GM23338 (cell line): ENCODE results near the gene SUPT3H. TPM values are rescaled to one million over a fixed set of nuclear protein-coding genes. Genes with fewer than 3 reads are reported as not detected.

Experiments
- ATAC-seq: fragments of 200-7000 bp; cut with Tn5 transposase; 3 replicates; pipeline ENCODE4 v1.9.1; 2020
- DNase-seq: peaks from one replicate; pipeline ENCODE4 v3.0.0-alpha.2; 2015; ENCODE audit warnings: low spot score
- H2AFZ ChIP-seq: fragments of 200-600 bp; sonication (generic); 2 replicates; pipeline ENCODE4 v1.8.0; 2016; ENCODE audit warnings: antibody characterized with exemption, mild to moderate bottlenecking, moderate library complexity
- H3F3A ChIP-seq: fragments of 200-600 bp; sonication (generic); replicated peaks from 2 replicates; pipeline ENCODE4 v1.8.0; 2017; ENCODE audit warnings: antibody characterized with exemption, mixed run types, low read depth
- H3K27ac ChIP-seq: fragments of 200-600 bp; sonication (generic); 2 replicates; pipeline ENCODE4 v1.6.1; 2016; ENCODE audit warnings: low read depth
- H3K27me3 ChIP-seq: fragments of 200-600 bp; sonication (generic); 2 replicates; pipeline ENCODE4 v1.8.0; 2016; ENCODE audit warnings: mild to moderate bottlenecking, mixed run types, moderate library complexity; ENCODE audit not compliant: insufficient read depth
- H3K36me3 ChIP-seq: fragments of 200-600 bp; sonication (generic); 2 replicates; pipeline ENCODE4 v1.8.0; 2016; ENCODE audit warnings: mild to moderate bottlenecking; ENCODE audit not compliant: insufficient read depth
- H3K4me1 ChIP-seq: fragments of 200-600 bp; sonication (generic); 2 replicates; pipeline ENCODE4 v1.8.0; 2016; ENCODE audit warnings: mild to moderate bottlenecking, moderate library complexity; ENCODE audit not compliant: insufficient read depth
- H3K4me2 ChIP-seq: fragments of 200-600 bp; sonication (generic); 2 replicates; pipeline ENCODE4 v1.7.1; 2017; ENCODE audit warnings: mixed run types
- H3K4me3 ChIP-seq: fragments of 200-600 bp; sonication (generic); 2 replicates; pipeline ENCODE4 v1.6.1; 2016; ENCODE audit warnings: mixed run types
- H3K79me2 ChIP-seq: fragments of 200-600 bp; sonication (generic); replicated peaks from 2 replicates; pipeline ENCODE4 v1.8.0; 2017; ENCODE audit warnings: mild to moderate bottlenecking; ENCODE audit not compliant: insufficient read depth
- H3K9me2 ChIP-seq: fragments of 200-600 bp; sonication (generic); 2 replicates; pipeline ENCODE4 v1.8.0; 2017; ENCODE audit not compliant: insufficient read depth
- H4K20me1 ChIP-seq: fragments of 200-600 bp; sonication (generic); replicated peaks from 2 replicates; pipeline ENCODE4 v1.8.0; 2017; ENCODE audit warnings: mild to moderate bottlenecking; ENCODE audit not compliant: insufficient read depth
- H3K27ac Mint-ChIP-seq: 2 replicates; pipeline ENCODE4 v1.8.0; 2020; ENCODE audit warnings: inconsistent platforms, mild to moderate bottlenecking, moderate library complexity, mixed read lengths
- H3K27me3 Mint-ChIP-seq: 3 replicates; pipeline ENCODE4 v1.8.0; 2022; ENCODE audit warnings: low read depth, mild to moderate bottlenecking, moderate library complexity, mixed read lengths, inconsistent platforms; ENCODE audit not compliant: insufficient read depth, poor library complexity
- H3K36me3 Mint-ChIP-seq: 3 replicates; pipeline ENCODE4 v1.8.0; 2021; ENCODE audit warnings: low read depth, mild to moderate bottlenecking, inconsistent platforms, moderate library complexity, mixed read lengths
- H3K4me1 Mint-ChIP-seq: 3 replicates; pipeline ENCODE4 v1.8.0; 2020; ENCODE audit warnings: mild to moderate bottlenecking, inconsistent platforms, mixed read lengths
- H3K4me3 Mint-ChIP-seq: 3 replicates; pipeline ENCODE4 v1.8.0; 2021; ENCODE audit warnings: moderate library complexity, mild to moderate bottlenecking, inconsistent platforms, mixed read lengths
- H3K9me3 Mint-ChIP-seq: 3 replicates; pipeline ENCODE4 v1.8.0; 2020; ENCODE audit warnings: moderate library complexity, mild to moderate bottlenecking, inconsistent platforms, mixed read lengths
- CREB1 ChIP-seq: fragments of 250-450 bp; sonication (Bioruptor Pico); IDR thresholded peaks from 2 replicates; pipeline ENCODE4 v1.5.0; 2020; ENCODE audit warnings: low read depth, mild to moderate bottlenecking, moderate library complexity
- CTCF ChIP-seq, 2 experiments: fragments of 200-600 bp in 1 of 2; sonication (generic) in 1 of 2; conservative IDR thresholded peaks; 2 replicates each; pipeline versions ENCODE4 v1.5.1 to v1.6.1; 2016 to 2017; ENCODE audit warnings: antibody characterized with exemption in 2 of 2, low read depth in 2 of 2, mild to moderate bottlenecking in 2 of 2, moderate library complexity in 1 of 2
- ETS1 ChIP-seq: IDR thresholded peaks from 2 replicates; pipeline ENCODE4 v1.6.1; 2016; ENCODE audit warnings: antibody characterized with exemption
- EZH2phosphoT487 ChIP-seq: fragments of 200-600 bp; sonication (generic); IDR thresholded peaks from one replicate; pipeline ENCODE4 v1.8.1; 2018; ENCODE audit warnings: antibody characterized with exemption; ENCODE audit not compliant: unreplicated experiment
- JUNB ChIP-seq: IDR thresholded peaks from one replicate; pipeline ENCODE4 v1.6.1; 2016; ENCODE audit warnings: antibody characterized with exemption; ENCODE audit not compliant: unreplicated experiment
- NANOG ChIP-seq: IDR thresholded peaks from 2 replicates; pipeline ENCODE4 v1.6.1; 2016; ENCODE audit warnings: antibody characterized with exemption, borderline replicate concordance
- POLR2AphosphoS5 ChIP-seq: IDR thresholded peaks from 2 replicates; pipeline ENCODE4 v1.6.1; 2016; ENCODE audit warnings: antibody characterized with exemption, low read depth
- REST ChIP-seq: IDR thresholded peaks from one replicate; pipeline ENCODE4 v1.6.1; 2018; ENCODE audit warnings: antibody characterized with exemption; ENCODE audit not compliant: unreplicated experiment
- ZNF114 ChIP-seq: fragments of 250-450 bp; sonication (Bioruptor Pico); IDR thresholded peaks from 2 replicates; pipeline ENCODE4 v1.5.0; 2020; ENCODE audit warnings: mild to moderate bottlenecking, moderate library complexity
- ZNF331 ChIP-seq: fragments of 250-450 bp; sonication (Bioruptor Pico); IDR thresholded peaks from 2 replicates; pipeline ENCODE4 v1.5.0; 2020; ENCODE audit warnings: low read depth, mild to moderate bottlenecking, moderate library complexity
- ZNF462 ChIP-seq: fragments of 250-450 bp; sonication (Bioruptor Pico); IDR thresholded peaks from 2 replicates; pipeline ENCODE4 v1.5.0; 2020; ENCODE audit warnings: mild to moderate bottlenecking, moderate library complexity
- polyA plus RNA-seq: library from polyadenylated mRNA; unstranded; fragments of >200 nt; fragmentation: Nextera tagmentation; extraction: Ambion mirVana; gene quantifications from 2 replicates; pipeline ENCODE4 v1.2.1, GENCODE V29; 2016
- total RNA-seq: library from RNA; depleted of rRNA; stranded (reverse); fragments of >200 nt; shearing (Covaris generic); gene quantifications from 2 replicates; pipeline ENCODE4 v1.2.3, GENCODE V29; 2014

SUPT3H gene
- total and polyA plus RNA-seq, 2 experiments from 2014 or later: 11.4 to 30.1 TPM

GRCh38 chr6:45350186-45350710 is 27.5 kb downstream of the SUPT3H start:
- Histone ChIP-seq H3K27ac (no peak overlapping the region), H3K79me2 (no peaks in the 10 kb centered on the region), H3K4me3 (no peak overlapping the region), H3K9me2 (no peaks in the 10 kb centered on the region), H3F3A (no peaks in the 10 kb centered on the region), H4K20me1 (no peaks in the 10 kb centered on the region; the same call in 1 of the 2 replicates), H3K36me3 (no peaks in the 10 kb centered on the region), H2AFZ (no peak overlapping the region), H3K4me2 (no peak overlapping the region), H3K27me3 (no peaks in the 10 kb centered on the region), H3K4me1 (no peaks in the 10 kb centered on the region)
- Mint-ChIP-seq H3K4me3 (no peak overlapping the region), H3K9me3 (no peaks in the 10 kb centered on the region), H3K27me3 (peaks cover 1% of the 10 kb centered on the region), H3K36me3 (no peaks in the 10 kb centered on the region), H3K4me1 (peaks cover 11% of the 10 kb centered on the region; the same call in 2 of the 3 replicates), H3K27ac (no peak overlapping the region)
- TF ChIP-seq CREB1 (CRISPR knock-in tag): no peak
- TF ChIP-seq NANOG: no peak
- no peak for TF ChIP-seq POLR2AphosphoS5
- no peak for TF ChIP-seq ETS1
- TF ChIP-seq EZH2phosphoT487: no peak
- no peak for TF ChIP-seq ZNF331 (CRISPR knock-in tag)
- no peak for TF ChIP-seq JUNB
- no peak for TF ChIP-seq CTCF (conservative IDR thresholded peaks at IDR 0.05; ENCODE audit: low read depth in 2 of 2)
- TF ChIP-seq REST: no peak
- no peak for TF ChIP-seq ZNF462
- TF ChIP-seq ZNF114 (CRISPR knock-in tag): no peak
- no peak for DNase-seq
- ATAC-seq: no peak
